Choroid plexus epithelial cell (primary cell): ENCODE results near the gene MAP2K7.

Source experiments
- DNase-seq: peaks from one replicate; pipeline ENCODE4 v3.0.0-alpha.2; 2010; ENCODE audit warnings: low read depth
- H3K4me3 ChIP-seq: 2 replicates; pipeline ENCODE4 v1.5.1; 2011; ENCODE audit warnings: low read depth, mild to moderate bottlenecking, control low read depth, low read length, moderate library complexity
- CTCF ChIP-seq: conservative IDR thresholded peaks from 2 replicates; pipeline ENCODE4 v1.5.1; 2011; ENCODE audit warnings: low read depth, mild to moderate bottlenecking, control low read depth, inconsistent platforms, low read length, moderate library complexity

The MAP2K7 gene

GRCh38 chr19:7859831-7860713 is 43.6 kb upstream of the MAP2K7 start:
- TF ChIP-seq CTCF = no peak
- no peak for DNase-seq

GRCh38 chr19:7860714-7861618 is 42.7 kb upstream of the MAP2K7 start:
- no peak for DNase-seq
- TF ChIP-seq CTCF = no peak
- H3K4me3 ChIP-seq = no peak overlapping the region

More at GRCh38 chr19:7859831-7860713, 43.6 kb upstream of the MAP2K7 start:
- no peak overlapping the region for H3K4me3 ChIP-seq

GRCh38 chr19:7861619-7862412 is 41.9 kb upstream of the MAP2K7 start:
- peak; percentile 2 for TF ChIP-seq CTCF
- DNase-seq = no peak
- peak overlapping the region; percentile 41 for H3K4me3 ChIP-seq

- peak overlapping the region; percentile 41 for H3K4me3 ChIP-seq
- peak; percentile 72 for DNase-seq
- TF ChIP-seq CTCF = no peak
These were observed 41.2 kb upstream of the MAP2K7 start for GRCh38 chr19:7862413-7862951.

- no peak overlapping the region for H3K4me3 ChIP-seq
- no peak for TF ChIP-seq CTCF
- DNase-seq = no peak
These were observed 40.3 kb upstream of the MAP2K7 start for GRCh38 chr19:7863157-7863970.
